Measurements from ENCODE around the gene UGT1A3. TPM values are rescaled to one million over a fixed set of nuclear protein-coding genes. Genes with fewer than 3 reads are reported as not detected.

Gene UGT1A3
- total RNA-seq, 2 donors from 2014 or later = not detected

GRCh38 chr2:233760043-233760442 lies 31.2 kb downstream of the UGT1A3 start, which contains the start of gene UGT1A1:
UGT1A1 (plus strand) TSS chr2:233760270; CDS start chr2:233760288, 18 bp downstream.
- ATAC-seq (replicated peaks) = no peak
- Mint-ChIP-seq H3K36me3 (ENCODE audit: low read depth) (no peaks in the 10 kb centered on the region), H3K9me3 (no peaks in the 10 kb centered on the region), H3K27me3 (peaks cover 20% of the 10 kb centered on the region), H3K4me3 (no peak within 1 kb of the TSS), H3K27ac (no peak within 1 kb of the TSS), H3K4me1 (peaks cover 5% of the 10 kb centered on the region)

- Mint-ChIP-seq H3K27ac (no peak overlapping the region), H3K9me3 (no peaks in the 10 kb centered on the region)
These were observed 32.4 kb downstream of the UGT1A3 start for GRCh38 chr2:233761040-233761769.

GRCh38 chr2:233764264-233764663 lies 35.4 kb downstream of the UGT1A3 start:
- Mint-ChIP-seq H3K36me3 (ENCODE audit: low read depth) (no peaks in the 10 kb centered on the region), H3K27ac (no peak overlapping the region), H3K27me3 (peaks cover 33% of the 10 kb centered on the region), H3K4me3 (no peak overlapping the region), H3K9me3 (no peaks in the 10 kb centered on the region), H3K4me1 (peaks cover 5% of the 10 kb centered on the region)
- ATAC-seq (replicated peaks) = no peak

More at GRCh38 chr2:233761040-233761769, 32.4 kb downstream of the UGT1A3 start:
- no peaks in the 10 kb centered on the region for H3K36me3 Mint-ChIP-seq (ENCODE audit: low read depth)
- peaks cover 24% of the 10 kb centered on the region for H3K27me3 Mint-ChIP-seq
- ATAC-seq (replicated peaks) = no peak
- no peak overlapping the region for H3K4me3 Mint-ChIP-seq
- H3K4me1 Mint-ChIP-seq = peaks cover 5% of the 10 kb centered on the region

- no peaks in the 10 kb centered on the region for H3K9me3 Mint-ChIP-seq
- peaks cover 5% of the 10 kb centered on the region for H3K4me1 Mint-ChIP-seq
- no peaks in the 10 kb centered on the region for H3K36me3 Mint-ChIP-seq (ENCODE audit: low read depth)
- peaks cover 35% of the 10 kb centered on the region for H3K27me3 Mint-ChIP-seq
- no peak overlapping the region for H3K4me3 Mint-ChIP-seq
- no peak overlapping the region for H3K27ac Mint-ChIP-seq
- no peak for ATAC-seq (replicated peaks)
These were observed 35.9 kb downstream of the UGT1A3 start for GRCh38 chr2:233764761-233765160.

GRCh38 chr2:233766416-233766815 lies 37.6 kb downstream of the UGT1A3 start:
- H3K4me3 Mint-ChIP-seq = no peak overlapping the region
- H3K4me1 Mint-ChIP-seq = peaks cover 5% of the 10 kb centered on the region
- H3K27me3 Mint-ChIP-seq = peaks cover 38% of the 10 kb centered on the region
- H3K36me3 Mint-ChIP-seq (ENCODE audit: low read depth) = no peaks in the 10 kb centered on the region
- no peak overlapping the region for H3K27ac Mint-ChIP-seq
- no peaks in the 10 kb centered on the region for H3K9me3 Mint-ChIP-seq
- no peak for ATAC-seq (replicated peaks)

GRCh38 chr2:233768076-233768475 lies 39.2 kb downstream of the UGT1A3 start:
- H3K9me3 Mint-ChIP-seq = no peaks in the 10 kb centered on the region
- no peak overlapping the region for H3K4me3 Mint-ChIP-seq
- H3K27ac Mint-ChIP-seq = no peak overlapping the region
- peaks cover 5% of the 10 kb centered on the region for H3K4me1 Mint-ChIP-seq
- peaks cover 40% of the 10 kb centered on the region for H3K27me3 Mint-ChIP-seq
- ATAC-seq (replicated peaks) = no peak
- H3K36me3 Mint-ChIP-seq (ENCODE audit: low read depth) = no peaks in the 10 kb centered on the region

- Mint-ChIP-seq H3K9me3 (no peaks in the 10 kb centered on the region), H3K27ac (no peak overlapping the region), H3K4me3 (no peak overlapping the region), H3K36me3 (ENCODE audit: low read depth) (no peaks in the 10 kb centered on the region), H3K27me3 (peaks cover 30% of the 10 kb centered on the region), H3K4me1 (peaks cover 3% of the 10 kb centered on the region)
- ATAC-seq (replicated peaks) = no peak
These were observed 40.4 kb downstream of the UGT1A3 start for GRCh38 chr2:233769260-233769659.

GRCh38 chr2:233772153-233772552 lies 43.3 kb downstream of the UGT1A3 start:
- Mint-ChIP-seq H3K9me3 (peaks cover 4% of the 10 kb centered on the region), H3K27me3 (peaks cover 15% of the 10 kb centered on the region), H3K4me1 (no peaks in the 10 kb centered on the region), H3K36me3 (ENCODE audit: low read depth) (no peaks in the 10 kb centered on the region), H3K4me3 (no peak overlapping the region), H3K27ac (no peak overlapping the region)
- ATAC-seq (replicated peaks) = no peak

GRCh38 chr2:233772583-233772982 lies 43.7 kb downstream of the UGT1A3 start:
- Mint-ChIP-seq H3K4me3 (no peak overlapping the region), H3K27me3 (peaks cover 12% of the 10 kb centered on the region), H3K9me3 (peaks cover 4% of the 10 kb centered on the region), H3K27ac (no peak overlapping the region), H3K36me3 (ENCODE audit: low read depth) (no peaks in the 10 kb centered on the region), H3K4me1 (no peaks in the 10 kb centered on the region)
- no peak for ATAC-seq (replicated peaks)

GRCh38 chr2:233773854-233774253 lies 45.0 kb downstream of the UGT1A3 start:
- no peak for ATAC-seq (replicated peaks)
- Mint-ChIP-seq H3K27me3 (peaks cover 15% of the 10 kb centered on the region), H3K9me3 (peaks cover 4% of the 10 kb centered on the region), H3K4me3 (no peak overlapping the region), H3K36me3 (ENCODE audit: low read depth) (no peaks in the 10 kb centered on the region), H3K27ac (no peak overlapping the region), H3K4me1 (no peaks in the 10 kb centered on the region)

GRCh38 chr2:233775414-233775813 lies 46.6 kb downstream of the UGT1A3 start:
- Mint-ChIP-seq H3K4me3 (no peak overlapping the region), H3K4me1 (no peaks in the 10 kb centered on the region), H3K36me3 (ENCODE audit: low read depth) (no peaks in the 10 kb centered on the region)

GRCh38 chr2:233778030-233778429 lies 49.2 kb downstream of the UGT1A3 start, which contains the start of gene MROH2A:
MROH2A (plus strand) TSS chr2:233778330; CDS start chr2:233779359, 1,029 bp downstream.
- Mint-ChIP-seq H3K27ac (no peak within 1 kb of the TSS), H3K9me3 (peaks cover 4% of the 10 kb centered on the region), H3K4me1 (no peaks in the 10 kb centered on the region), H3K27me3 (peaks cover 13% of the 10 kb centered on the region), H3K4me3 (no peak within 1 kb of the TSS), H3K36me3 (ENCODE audit: low read depth) (no peaks in the 10 kb centered on the region)
- no peak for ATAC-seq (replicated peaks)

More at GRCh38 chr2:233775414-233775813, 46.6 kb downstream of the UGT1A3 start:
- Mint-ChIP-seq H3K27ac (no peak overlapping the region), H3K27me3 (peaks cover 13% of the 10 kb centered on the region), H3K9me3 (peaks cover 4% of the 10 kb centered on the region)
- no peak for ATAC-seq (replicated peaks)

- Mint-ChIP-seq H3K4me3 (no peak overlapping the region), H3K27ac (no peak overlapping the region), H3K9me3 (peaks cover 4% of the 10 kb centered on the region), H3K4me1 (no peaks in the 10 kb centered on the region), H3K27me3 (peaks cover 19% of the 10 kb centered on the region), H3K36me3 (ENCODE audit: low read depth) (no peaks in the 10 kb centered on the region)
- no peak for ATAC-seq (replicated peaks)
These were observed 50.9 kb downstream of the UGT1A3 start for GRCh38 chr2:233779722-233780121.

GRCh38 chr2:233780771-233781170 lies 51.9 kb downstream of the UGT1A3 start:
- no peaks in the 10 kb centered on the region for H3K4me1 Mint-ChIP-seq

GRCh38 chr2:233789554-233789953 lies 60.7 kb downstream of the UGT1A3 start:
- Mint-ChIP-seq H3K4me3 (no peak overlapping the region), H3K27me3 (peaks cover 6% of the 10 kb centered on the region), H3K36me3 (ENCODE audit: low read depth) (no peaks in the 10 kb centered on the region), H3K4me1 (no peaks in the 10 kb centered on the region), H3K9me3 (peaks cover 5% of the 10 kb centered on the region), H3K27ac (no peak overlapping the region)
- ATAC-seq (replicated peaks) = no peak

More at GRCh38 chr2:233780771-233781170, 51.9 kb downstream of the UGT1A3 start:
- H3K27ac Mint-ChIP-seq = no peak overlapping the region
- no peak overlapping the region for H3K4me3 Mint-ChIP-seq
- peaks cover 19% of the 10 kb centered on the region for H3K27me3 Mint-ChIP-seq
- no peak for ATAC-seq (replicated peaks)
- H3K9me3 Mint-ChIP-seq = peaks cover 3% of the 10 kb centered on the region
- no peaks in the 10 kb centered on the region for H3K36me3 Mint-ChIP-seq (ENCODE audit: low read depth)
